Esophagus squamous epithelium (tissue), 4 donors: ENCODE measurements around the gene EHD3.

Source experiments
- POLR2A ChIP-seq, 4 donors: fragments of 450-650 bp; IDR thresholded peaks; one replicate each; pipeline ENCODE4 v1.6.1; 2017; ENCODE audit warnings: antibody characterized with exemption in 4 of 4, mild to moderate bottlenecking in 4 of 4, moderate library complexity in 3 of 4
- TF ChIP-seq, protein P1 (sequence below), 6 experiments: fragments of 450-650 bp in 4 of 6; fragments of 200-600 bp in 2 of 6; sonication (generic) in 2 of 6; IDR thresholded peaks; one replicate each; pipeline ENCODE4 v1.5.1; 2016 to 2019; ENCODE audit warnings: antibody characterized with exemption in 6 of 6, mild to moderate bottlenecking in 4 of 6, moderate library complexity in 4 of 6

GRCh38 chr2:31255911-31256571 lies 22.1 kb downstream of the EHD3 start:
- no peak for TF ChIP-seq POLR2A (IDR thresholded peaks at IDR 0.05)
- TF ChIP-seq, protein P1, sequence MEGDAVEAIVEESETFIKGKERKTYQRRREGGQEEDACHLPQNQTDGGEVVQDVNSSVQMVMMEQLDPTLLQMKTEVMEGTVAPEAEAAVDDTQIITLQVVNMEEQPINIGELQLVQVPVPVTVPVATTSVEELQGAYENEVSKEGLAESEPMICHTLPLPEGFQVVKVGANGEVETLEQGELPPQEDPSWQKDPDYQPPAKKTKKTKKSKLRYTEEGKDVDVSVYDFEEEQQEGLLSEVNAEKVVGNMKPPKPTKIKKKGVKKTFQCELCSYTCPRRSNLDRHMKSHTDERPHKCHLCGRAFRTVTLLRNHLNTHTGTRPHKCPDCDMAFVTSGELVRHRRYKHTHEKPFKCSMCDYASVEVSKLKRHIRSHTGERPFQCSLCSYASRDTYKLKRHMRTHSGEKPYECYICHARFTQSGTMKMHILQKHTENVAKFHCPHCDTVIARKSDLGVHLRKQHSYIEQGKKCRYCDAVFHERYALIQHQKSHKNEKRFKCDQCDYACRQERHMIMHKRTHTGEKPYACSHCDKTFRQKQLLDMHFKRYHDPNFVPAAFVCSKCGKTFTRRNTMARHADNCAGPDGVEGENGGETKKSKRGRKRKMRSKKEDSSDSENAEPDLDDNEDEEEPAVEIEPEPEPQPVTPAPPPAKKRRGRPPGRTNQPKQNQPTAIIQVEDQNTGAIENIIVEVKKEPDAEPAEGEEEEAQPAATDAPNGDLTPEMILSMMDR (IDR thresholded peaks at IDR 0.05): no peak
